Stimulated activated CD4-positive, alpha-beta T cell treated with anti-CD3 and anti-CD28 coated beads, Interleukin-12 subunit alpha, Interleukin-12 subunit beta, amount 100 ng/mL, for 24 hours (primary cell): ENCODE results near the gene DNAJC18.

Source experiments
- DNase-seq, 2 experiments: peaks; one replicate each; pipeline ENCODE4 v3.0.0-alpha.2; 2020; ENCODE audit warnings: low read depth in 2 of 2

DNAJC18 gene

GRCh38 chr5:139403787-139404483 lies 35.4 kb downstream of the DNAJC18 start, which contains the start of gene SPATA24:
Gene SPATA24, minus strand, starts transcription at chr5:139404089. Its CDS starts 29 bp downstream, at chr5:139404060.
- peak; percentile 96 to 98 for DNase-seq

- DNase-seq = no peak
Observed at GRCh38 chr5:139403418-139403786, 35.9 kb downstream of the DNAJC18 start.

GRCh38 chr5:139402561-139403158 lies 36.7 kb downstream of the DNAJC18 start:
- DNase-seq = no peak

GRCh38 chr5:139401546-139401945 lies 37.8 kb downstream of the DNAJC18 start:
- no peak for DNase-seq

GRCh38 chr5:139399501-139400121 lies 39.7 kb downstream of the DNAJC18 start:
- no peak for DNase-seq

- no peak for DNase-seq
Observed at GRCh38 chr5:139397921-139398320, 41.4 kb downstream of the DNAJC18 start.

- DNase-seq = no peak
Observed at GRCh38 chr5:139396691-139397090, 42.6 kb downstream of the DNAJC18 start.

- DNase-seq = no peak
Observed at GRCh38 chr5:139395844-139396640, 43.3 kb downstream of the DNAJC18 start.

GRCh38 chr5:139394654-139395566 lies 44.4 kb downstream of the DNAJC18 start, which contains the start of gene PROB1:
Gene PROB1, minus strand, starts transcription at chr5:139395104. Its CDS starts 23 bp downstream, at chr5:139395081.
- DNase-seq = no peak

- no peak for DNase-seq
Observed at GRCh38 chr5:139394123-139394653, 45.1 kb downstream of the DNAJC18 start.

GRCh38 chr5:139393497-139394122 lies 45.7 kb downstream of the DNAJC18 start:
- DNase-seq = no peak

- peak in 1 of 2 experiments; percentile 78 for DNase-seq
Observed at GRCh38 chr5:139392678-139393496, 46.4 kb downstream of the DNAJC18 start.

GRCh38 chr5:139392324-139392677 lies 47.0 kb downstream of the DNAJC18 start:
- no peak for DNase-seq

- no peak for DNase-seq
Observed at GRCh38 chr5:139391570-139392323, 47.6 kb downstream of the DNAJC18 start.

GRCh38 chr5:139390639-139391569 lies 48.4 kb downstream of the DNAJC18 start:
- no peak for DNase-seq

GRCh38 chr5:139389701-139390638 lies 49.4 kb downstream of the DNAJC18 start, which contains the start of gene MZB1:
Gene MZB1, minus strand, starts transcription at chr5:139389913. Its CDS starts 57 bp downstream, at chr5:139389856.
- DNase-seq = peak in 1 of 2 experiments; percentile 34
